OCI-LY3 (cell line): ENCODE data around the gene NAP1L3.

Experiments used
- H2AFZ ChIP-seq: fragments of 200-600, 300-600 bp; shearing (Covaris generic); 2 replicates; pipeline ENCODE4 v1.6.0; 2014; ENCODE audit warnings: antibody characterized with exemption, low read depth, low read length
- H3K27ac ChIP-seq: fragments of 200-600, 300-600 bp; sonication (generic); 2 replicates; pipeline ENCODE4 v1.5.1; 2014; ENCODE audit warnings: mild to moderate bottlenecking, low read length, moderate library complexity, mixed read lengths
- H3K27me3 ChIP-seq: fragments of 200-600, 300-600 bp; sonication (generic); 2 replicates; pipeline ENCODE4 v1.6.1; 2014; ENCODE audit warnings: low read depth, low read length, mixed read lengths
- H3K36me3 ChIP-seq: fragments of 200-600, 300-600 bp; sonication (generic); replicated peaks from 2 replicates; pipeline ENCODE3; 2014; ENCODE audit warnings: low read depth, low read length, mixed read lengths
- H3K4me1 ChIP-seq: fragments of 300-600, 200-600 bp; sonication (generic); 2 replicates; pipeline ENCODE4 v1.6.1; 2014; ENCODE audit warnings: low read length, mixed read lengths
- H3K4me2 ChIP-seq: fragments of 200-600, 300-600 bp; sonication (generic); 2 replicates; pipeline ENCODE4 v1.6.1; 2014; ENCODE audit warnings: low read length, mixed read lengths
- H3K4me3 ChIP-seq: fragments of 300-600, 200-600 bp; sonication (generic); 2 replicates; pipeline ENCODE4 v1.5.1; 2014; ENCODE audit warnings: antibody characterized with exemption, mild to moderate bottlenecking, low read length, moderate library complexity
- H3K79me2 ChIP-seq: fragments of 300-600, 200-600 bp; shearing (Covaris generic); 2 replicates; pipeline ENCODE4 v1.6.1; 2014; ENCODE audit warnings: mild to moderate bottlenecking, low read length, mixed read lengths
- H3K9ac ChIP-seq: fragments of 300-600, 200-600 bp; shearing (Covaris generic); 2 replicates; pipeline ENCODE4 v1.6.0; 2014; ENCODE audit warnings: mild to moderate bottlenecking, low read length, moderate library complexity
- H3K9me3 ChIP-seq: fragments of 200-600, 300-600 bp; shearing (Covaris generic); 2 replicates; pipeline ENCODE4 v1.6.1; 2014; ENCODE audit warnings: low read length, mixed read lengths; ENCODE audit not compliant: insufficient read depth
- H4K20me1 ChIP-seq: fragments of 200-600, 300-600 bp; sonication (generic); 2 replicates; pipeline ENCODE4 v1.6.1; 2016; ENCODE audit warnings: low read length, mixed read lengths; ENCODE audit not compliant: insufficient read depth
- EZH2phosphoT487 ChIP-seq: fragments of 200-600 bp; shearing (Covaris generic); IDR thresholded peaks from 2 replicates; pipeline ENCODE4 v1.6.1; 2018; ENCODE audit warnings: antibody characterized with exemption, mixed run types, low read depth
- TF ChIP-seq, protein P1 (sequence below): fragments of 200-600, 300-600 bp; sonication (generic); IDR thresholded peaks from 2 replicates; pipeline ENCODE4 v1.5.1; 2014; ENCODE audit warnings: antibody characterized with exemption, low read length, low read depth

NAP1L3 gene

DNA sequence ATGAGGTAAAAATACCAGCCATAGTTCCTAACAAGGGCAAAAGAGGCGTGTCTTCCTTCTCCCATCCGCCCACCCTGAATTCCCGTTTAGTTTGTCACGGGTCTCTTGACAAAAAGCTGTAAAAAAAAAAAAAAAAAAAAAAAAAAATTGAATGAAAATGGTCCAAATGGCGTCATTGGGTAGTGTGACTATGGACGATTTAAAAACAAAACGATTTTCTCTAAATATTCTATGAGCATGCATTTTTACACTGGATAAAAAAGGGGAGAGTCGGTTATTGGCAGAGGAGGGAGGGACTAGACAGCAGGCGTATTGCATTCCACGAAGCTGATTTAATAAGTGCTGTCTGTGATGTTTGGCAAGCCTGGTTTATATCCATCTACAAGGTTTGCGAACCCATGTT is 492 bp upstream of the NAP1L3 start, which contains the start of gene FAM133A:
FAM133A (plus strand) TSS at position 338 of the 403 bp plus-strand sequence. CDS start 35,214 bp downstream, outside the sequence.
- Histone ChIP-seq H3K4me2 (no peak within 1 kb of the TSS), H3K9ac (no peak within 1 kb of the TSS), H3K4me1 (no peaks in the 10 kb centered on the region), H4K20me1 (no peaks in the 10 kb centered on the region), H3K79me2 (no peaks in the 10 kb centered on the region), H3K27me3 (no peaks in the 10 kb centered on the region), H3K36me3 (no peaks in the 10 kb centered on the region), H3K27ac (no peak within 1 kb of the TSS), H3K9me3 (no peaks in the 10 kb centered on the region), H3K4me3 (no peak within 1 kb of the TSS), H2AFZ (no peak within 1 kb of the TSS)
- TF ChIP-seq EZH2phosphoT487, result no peak
- TF ChIP-seq, protein P1, sequence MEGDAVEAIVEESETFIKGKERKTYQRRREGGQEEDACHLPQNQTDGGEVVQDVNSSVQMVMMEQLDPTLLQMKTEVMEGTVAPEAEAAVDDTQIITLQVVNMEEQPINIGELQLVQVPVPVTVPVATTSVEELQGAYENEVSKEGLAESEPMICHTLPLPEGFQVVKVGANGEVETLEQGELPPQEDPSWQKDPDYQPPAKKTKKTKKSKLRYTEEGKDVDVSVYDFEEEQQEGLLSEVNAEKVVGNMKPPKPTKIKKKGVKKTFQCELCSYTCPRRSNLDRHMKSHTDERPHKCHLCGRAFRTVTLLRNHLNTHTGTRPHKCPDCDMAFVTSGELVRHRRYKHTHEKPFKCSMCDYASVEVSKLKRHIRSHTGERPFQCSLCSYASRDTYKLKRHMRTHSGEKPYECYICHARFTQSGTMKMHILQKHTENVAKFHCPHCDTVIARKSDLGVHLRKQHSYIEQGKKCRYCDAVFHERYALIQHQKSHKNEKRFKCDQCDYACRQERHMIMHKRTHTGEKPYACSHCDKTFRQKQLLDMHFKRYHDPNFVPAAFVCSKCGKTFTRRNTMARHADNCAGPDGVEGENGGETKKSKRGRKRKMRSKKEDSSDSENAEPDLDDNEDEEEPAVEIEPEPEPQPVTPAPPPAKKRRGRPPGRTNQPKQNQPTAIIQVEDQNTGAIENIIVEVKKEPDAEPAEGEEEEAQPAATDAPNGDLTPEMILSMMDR, result no peak

DNA sequence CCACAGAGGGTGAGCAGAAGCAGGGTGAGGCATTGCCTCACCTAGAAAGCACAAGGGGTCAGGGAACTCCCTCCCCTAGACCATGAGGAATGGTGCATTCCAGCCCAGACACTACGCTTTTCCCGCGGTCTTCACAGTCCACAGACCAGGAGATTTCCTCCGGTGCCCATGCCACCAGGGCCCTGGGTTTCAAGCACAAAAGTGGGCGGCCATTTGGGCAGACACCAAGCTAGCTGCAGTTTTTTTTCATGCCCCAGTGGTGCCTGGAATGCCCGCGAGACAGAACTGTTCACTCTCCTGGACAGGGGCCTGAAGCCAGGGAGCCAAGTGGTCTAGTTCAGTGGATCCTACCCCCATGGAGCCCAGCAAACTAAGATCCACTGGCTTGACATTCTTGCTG is 12.8 kb downstream of the NAP1L3 start:
- H4K20me1 ChIP-seq, result no peaks in the 10 kb centered on the region
- no peaks in the 10 kb centered on the region for H3K27me3 ChIP-seq
- no peaks in the 10 kb centered on the region for H3K4me1 ChIP-seq
- no peak overlapping the region for H2AFZ ChIP-seq
- H3K4me2 ChIP-seq, result no peak overlapping the region
- H3K27ac ChIP-seq, result no peak overlapping the region
- no peaks in the 10 kb centered on the region for H3K79me2 ChIP-seq
- TF ChIP-seq EZH2phosphoT487, result no peak
- TF ChIP-seq, protein P1, result no peak
- no peaks in the 10 kb centered on the region for H3K36me3 ChIP-seq
- H3K4me3 ChIP-seq, result no peak overlapping the region
- H3K9me3 ChIP-seq, result no peaks in the 10 kb centered on the region
- no peak overlapping the region for H3K9ac ChIP-seq

DNA sequence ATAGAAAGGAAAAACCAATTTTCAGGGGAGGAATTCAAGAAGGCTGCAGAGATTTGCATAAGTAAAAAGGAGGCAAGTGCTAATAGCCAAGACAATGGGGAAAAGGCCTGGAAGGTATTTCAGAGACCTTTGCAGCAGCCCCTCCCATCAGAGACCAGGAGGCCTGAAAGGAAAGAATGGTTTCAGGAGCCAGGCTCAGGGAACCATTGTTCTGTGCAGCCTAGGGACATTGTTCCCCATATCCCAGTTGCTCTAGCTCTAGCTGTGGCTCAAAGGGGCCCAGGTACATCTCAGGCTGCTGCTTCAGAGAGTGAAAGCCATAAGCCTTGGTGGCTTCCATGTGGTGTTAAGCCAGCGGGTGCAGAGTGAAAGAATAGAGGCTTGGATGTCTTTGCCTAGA is 24.0 kb downstream of the NAP1L3 start:
- no peak overlapping the region for H3K27ac ChIP-seq
- no peaks in the 10 kb centered on the region for H3K9me3 ChIP-seq
- H3K4me2 ChIP-seq, result no peak overlapping the region
- no peak overlapping the region for H3K4me3 ChIP-seq
- H3K36me3 ChIP-seq, result no peaks in the 10 kb centered on the region
- no peaks in the 10 kb centered on the region for H3K79me2 ChIP-seq
- H4K20me1 ChIP-seq, result no peaks in the 10 kb centered on the region
- no peak overlapping the region for H3K9ac ChIP-seq
- no peak for TF ChIP-seq EZH2phosphoT487
- TF ChIP-seq, protein P1, result no peak
- H2AFZ ChIP-seq, result no peak overlapping the region
- H3K4me1 ChIP-seq, result no peaks in the 10 kb centered on the region
- H3K27me3 ChIP-seq, result no peaks in the 10 kb centered on the region

DNA sequence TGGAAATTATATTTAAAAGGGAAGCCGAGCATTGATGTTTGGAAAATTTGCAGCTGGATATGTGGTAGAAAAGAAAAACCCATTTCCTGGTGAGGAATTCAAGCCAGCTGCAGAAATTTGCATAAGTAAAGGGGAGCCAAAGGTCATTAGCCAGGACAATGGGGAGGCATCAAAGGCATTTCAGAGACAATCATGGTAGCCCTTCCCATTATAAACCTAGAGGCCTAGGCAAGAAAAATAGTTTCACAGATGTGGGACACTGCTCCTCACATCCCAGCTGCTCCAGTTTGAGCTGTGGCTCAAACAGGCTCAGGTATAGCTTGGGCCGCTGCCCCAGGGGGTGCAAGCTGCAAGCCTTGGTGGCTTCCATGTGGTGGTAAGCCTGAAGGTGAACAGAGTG is 35.8 kb downstream of the NAP1L3 start:
- no peak overlapping the region for H2AFZ ChIP-seq
- no peak overlapping the region for H3K27ac ChIP-seq
- no peaks in the 10 kb centered on the region for H4K20me1 ChIP-seq
- H3K79me2 ChIP-seq, result no peaks in the 10 kb centered on the region
- TF ChIP-seq, protein P1, result no peak
- TF ChIP-seq EZH2phosphoT487, result no peak
- no peaks in the 10 kb centered on the region for H3K9me3 ChIP-seq
- no peaks in the 10 kb centered on the region for H3K27me3 ChIP-seq
- no peak overlapping the region for H3K4me2 ChIP-seq
- no peak overlapping the region for H3K9ac ChIP-seq
- no peaks in the 10 kb centered on the region for H3K36me3 ChIP-seq
- H3K4me1 ChIP-seq, result no peaks in the 10 kb centered on the region
- no peak overlapping the region for H3K4me3 ChIP-seq
